ENCODE measurements around the gene NBEAL2. TPM values are rescaled to one million over a fixed set of nuclear protein-coding genes. Genes with fewer than 3 reads are reported as not detected.

NBEAL2 gene
- total RNA-seq, 4 donors from 2014 or later, result 4.1 to 8.7 (median 7.5) TPM

DNA sequence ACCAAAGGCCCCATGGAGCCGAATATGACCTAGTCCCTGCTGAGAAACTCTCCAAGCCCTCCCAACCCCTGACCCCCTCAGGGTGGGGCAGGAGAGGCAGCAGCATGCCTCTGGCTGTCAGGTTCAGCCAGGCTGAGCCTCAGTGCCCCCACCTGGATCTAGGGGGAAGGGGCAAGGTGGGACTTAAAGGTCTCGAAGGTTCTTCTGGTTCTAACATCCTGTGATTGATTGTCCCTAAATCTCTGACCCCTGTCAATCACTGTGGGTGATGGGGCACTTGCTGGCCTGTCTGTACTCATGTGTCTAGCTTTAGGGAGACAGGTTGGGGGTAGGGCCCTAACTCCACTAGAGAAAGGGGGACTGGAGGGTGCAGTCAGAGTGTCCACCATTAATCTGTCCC, 13.8 kb downstream of the NBEAL2 start:
- no peaks in the 10 kb centered on the region for H3K9me3 ChIP-seq
- H3K36me3 ChIP-seq, result peaks cover 0 to 3% of the 10 kb centered on the region in 2 donors
- no peaks in the 10 kb centered on the region for H3K4me1 ChIP-seq
- H3K4me3 ChIP-seq, result no peak overlapping the region
- H3K27ac ChIP-seq, result no peak overlapping the region
- in situ Hi-C loops (cut with MboI; ENCODE audit: low sequenced_read_pairs in 4 of 4) (no loop called here), intact Hi-C loops (cut with DNase I; ENCODE audit: low total_unique reads) (no loop called here)
- no peak for ATAC-seq
- TF ChIP-seq CTCF (IDR thresholded peaks at IDR 0.05 in 4 of 5, conservative IDR thresholded peaks at IDR 0.05 in 1 of 5) (no peak), POLR2A (IDR thresholded peaks at IDR 0.05) (no peak)
- no peaks in the 10 kb centered on the region for H3K27me3 ChIP-seq
- no peak for DNase-seq

DNA sequence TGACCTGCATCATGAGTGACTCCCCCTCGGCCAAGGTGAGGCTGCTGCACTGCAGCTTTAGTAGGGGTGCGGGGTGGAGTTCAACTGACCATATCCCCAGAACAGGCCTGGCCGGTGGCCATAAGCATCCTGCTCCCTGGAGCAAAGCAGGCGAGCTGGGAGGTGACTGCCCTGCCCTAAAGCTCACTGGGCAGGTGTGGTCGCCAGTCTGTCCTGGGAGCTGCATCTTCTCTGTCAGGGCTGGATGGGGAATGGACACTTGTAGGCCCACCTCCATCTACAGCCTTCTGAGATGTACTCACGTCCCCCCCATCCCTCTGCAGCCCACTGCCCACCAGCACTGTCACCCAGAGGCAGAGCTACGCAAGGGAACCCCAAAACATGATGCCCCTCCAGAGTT, 14.5 kb downstream of the NBEAL2 start:
- Histone ChIP-seq H3K4me3 (no peak overlapping the region), H3K9me3 (no peaks in the 10 kb centered on the region), H3K36me3 (peaks cover 0 to 3% of the 10 kb centered on the region in 2 donors), H3K4me1 (no peaks in the 10 kb centered on the region), H3K27me3 (no peaks in the 10 kb centered on the region), H3K27ac (no peak overlapping the region)
- in situ Hi-C loops (cut with MboI; ENCODE audit: low sequenced_read_pairs in 4 of 4), result no loop called here
- ATAC-seq, result no peak
- intact Hi-C loops (cut with DNase I; ENCODE audit: low total_unique reads), result no loop called here
- TF ChIP-seq CTCF (IDR thresholded peaks at IDR 0.05 in 4 of 5, conservative IDR thresholded peaks at IDR 0.05 in 1 of 5), result no peak
- no peak for TF ChIP-seq POLR2A (IDR thresholded peaks at IDR 0.05)
- no peak for DNase-seq

DNA sequence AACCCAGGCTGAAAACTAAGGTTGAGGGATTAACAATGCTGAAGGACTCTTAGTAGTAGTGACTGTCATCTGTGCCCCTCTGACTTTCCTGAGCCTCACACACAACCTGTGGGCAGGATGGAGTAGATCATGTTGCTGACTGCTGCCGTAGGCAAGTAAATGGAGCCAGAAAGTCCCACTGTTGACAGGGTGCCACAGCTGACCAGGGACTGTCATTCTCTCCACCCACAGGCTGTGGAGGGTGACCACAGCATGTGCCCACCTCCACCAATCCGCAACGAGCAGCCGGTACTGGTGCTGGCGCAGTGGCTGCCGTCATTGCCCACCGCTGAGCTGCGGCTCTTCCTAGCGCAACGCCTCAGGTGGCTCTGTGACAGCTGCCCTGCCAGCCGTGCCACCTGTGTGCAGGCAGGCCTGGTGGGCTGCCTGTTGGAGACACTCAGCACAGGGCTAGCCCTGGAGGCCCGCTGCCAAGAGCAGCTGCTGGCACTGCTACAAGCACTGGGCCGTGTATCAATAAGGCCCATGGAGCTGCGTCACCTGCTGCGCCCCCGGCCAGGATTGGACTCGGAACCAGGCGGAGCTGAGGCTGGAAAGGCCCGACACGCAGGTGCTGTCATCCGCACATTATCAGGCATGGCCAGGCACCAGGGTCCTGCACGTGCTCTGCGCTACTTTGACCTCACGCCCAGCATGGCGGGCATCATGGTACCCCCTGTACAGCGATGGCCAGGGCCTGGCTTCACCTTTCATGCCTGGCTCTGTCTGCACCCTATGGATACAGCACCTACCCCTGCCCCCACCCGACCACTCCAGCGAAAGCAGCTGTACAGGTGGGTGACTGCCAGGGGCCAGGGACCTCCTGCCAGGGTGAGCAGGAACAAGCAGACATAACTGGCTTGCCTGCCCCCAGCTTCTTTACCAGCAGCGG, 15.6 kb downstream of the NBEAL2 start:
- Histone ChIP-seq H3K36me3 (peaks cover 0 to 8% of the 10 kb centered on the region in 2 donors), H3K9me3 (no peaks in the 10 kb centered on the region), H3K27me3 (no peaks in the 10 kb centered on the region), H3K27ac (no peak overlapping the region), H3K4me3 (no peak overlapping the region), H3K4me1 (no peaks in the 10 kb centered on the region)
- ATAC-seq (no peak), DNase-seq (no peak)
- TF ChIP-seq POLR2A (IDR thresholded peaks at IDR 0.05) (no peak), CTCF (IDR thresholded peaks at IDR 0.05 in 4 of 5, conservative IDR thresholded peaks at IDR 0.05 in 1 of 5) (no peak)
- intact Hi-C loops (cut with DNase I; ENCODE audit: low total_unique reads) (loop anchor here (5.0 kb wide), 1 partner anchor 288 kb away; no protein-coding TSS in a partner anchor), in situ Hi-C loops (cut with MboI; ENCODE audit: low sequenced_read_pairs in 4 of 4) (no loop called here)

GRCh38 chr3:46995901-46996562, 16.6 kb downstream of the NBEAL2 start:
- Histone ChIP-seq H3K27ac (no peak overlapping the region), H3K27me3 (no peaks in the 10 kb centered on the region), H3K4me3 (no peak overlapping the region), H3K4me1 (no peaks in the 10 kb centered on the region), H3K36me3 (peaks cover 0 to 15% of the 10 kb centered on the region in 2 donors), H3K9me3 (no peaks in the 10 kb centered on the region)
- in situ Hi-C loops (cut with MboI; ENCODE audit: low sequenced_read_pairs in 4 of 4) (no loop called here), intact Hi-C loops (cut with DNase I; ENCODE audit: low total_unique reads) (loop anchor here (5.0 kb wide), 1 partner anchor 289 kb away; no protein-coding TSS in a partner anchor)
- no peak for DNase-seq
- no peak for ATAC-seq
- TF ChIP-seq POLR2A (IDR thresholded peaks at IDR 0.05), result no peak
- TF ChIP-seq CTCF (IDR thresholded peaks at IDR 0.05 in 4 of 5, conservative IDR thresholded peaks at IDR 0.05 in 1 of 5), result no peak

All from gastrocnemius medialis (tissue), 4 donors.